Erythroblast (primary cell): ENCODE results near the gene CMC1.

Experiments
- GATA1 ChIP-seq: IDR thresholded peaks from 2 replicates; pipeline ENCODE4 v1.6.1; 2011; ENCODE audit warnings: low read depth, mild to moderate bottlenecking, control low read depth, low read length, moderate library complexity
- POLR2A ChIP-seq: IDR thresholded peaks from 2 replicates; pipeline ENCODE4 v1.6.1; 2011; ENCODE audit warnings: mild to moderate bottlenecking, low read length

DNA sequence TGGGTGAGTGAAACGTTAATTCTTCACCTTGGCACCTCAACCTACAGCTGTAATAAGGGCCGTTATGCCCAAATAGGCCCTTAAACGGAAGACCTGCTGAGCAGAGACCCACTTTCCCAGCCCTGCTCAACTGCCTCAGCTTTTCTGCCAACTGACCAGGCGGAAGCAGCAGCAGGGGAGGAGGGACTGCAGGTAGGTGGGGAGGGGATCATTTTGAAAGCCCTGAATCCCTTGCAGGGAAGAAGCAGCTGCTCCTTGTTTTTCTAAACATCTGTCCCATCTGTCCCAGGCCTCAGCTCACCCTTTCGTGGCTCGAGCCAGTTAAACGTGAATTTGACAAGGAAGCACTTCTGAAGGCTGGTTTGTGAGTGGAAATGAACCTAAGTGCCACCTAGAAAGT lies 978 bp upstream of the CMC1 start:
- TF ChIP-seq POLR2A (no peak), GATA1 (no peak)
